Adrenal gland (tissue), 5 donors: ENCODE measurements around the gene APCDD1.

Experiments
- POLR2A ChIP-seq, 2 donors: fragments of 450-650 bp; IDR thresholded peaks; one replicate each; pipeline ENCODE4 v1.6.1; 2017; ENCODE audit warnings: antibody characterized with exemption in 2 of 2, mild to moderate bottlenecking in 2 of 2, moderate library complexity in 1 of 2
- TF ChIP-seq, protein P1 (sequence below), 6 experiments: fragments of 450-650 bp in 4 of 6; fragments of 200-600 bp in 2 of 6; sonication (generic) in 1 of 6; IDR thresholded peaks; 1 replicate in 5 of 6; 2 replicates in 1 of 6; pipeline versions ENCODE4 v1.5.1 to v1.8.0; 2016 to 2021; ENCODE audit warnings: antibody characterized with exemption in 6 of 6, mild to moderate bottlenecking in 2 of 6, moderate library complexity in 1 of 6
- donor health status: DM: no; HTN: no; CAD: no.

DNA sequence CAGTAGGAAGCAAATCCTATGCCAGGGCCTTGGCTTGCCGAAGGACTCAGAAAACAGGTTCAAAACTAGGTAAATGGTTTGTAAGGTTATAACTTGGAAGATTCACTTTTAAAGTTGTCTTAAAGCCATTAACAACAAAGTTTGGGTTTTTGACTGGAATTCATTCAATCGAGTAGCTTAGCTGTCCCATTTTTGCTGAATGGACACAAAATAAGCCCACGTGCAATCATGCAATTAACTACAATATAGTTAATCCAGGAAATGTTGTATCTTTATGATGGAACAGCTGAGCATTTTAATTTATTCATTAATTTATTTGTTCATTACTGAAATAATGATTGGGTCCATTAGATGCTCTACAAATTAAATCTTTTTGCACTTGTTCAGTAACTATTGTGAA is 18.3 kb upstream of the APCDD1 start:
- TF ChIP-seq POLR2A (IDR thresholded peaks at IDR 0.05): no peak
- TF ChIP-seq, protein P1, sequence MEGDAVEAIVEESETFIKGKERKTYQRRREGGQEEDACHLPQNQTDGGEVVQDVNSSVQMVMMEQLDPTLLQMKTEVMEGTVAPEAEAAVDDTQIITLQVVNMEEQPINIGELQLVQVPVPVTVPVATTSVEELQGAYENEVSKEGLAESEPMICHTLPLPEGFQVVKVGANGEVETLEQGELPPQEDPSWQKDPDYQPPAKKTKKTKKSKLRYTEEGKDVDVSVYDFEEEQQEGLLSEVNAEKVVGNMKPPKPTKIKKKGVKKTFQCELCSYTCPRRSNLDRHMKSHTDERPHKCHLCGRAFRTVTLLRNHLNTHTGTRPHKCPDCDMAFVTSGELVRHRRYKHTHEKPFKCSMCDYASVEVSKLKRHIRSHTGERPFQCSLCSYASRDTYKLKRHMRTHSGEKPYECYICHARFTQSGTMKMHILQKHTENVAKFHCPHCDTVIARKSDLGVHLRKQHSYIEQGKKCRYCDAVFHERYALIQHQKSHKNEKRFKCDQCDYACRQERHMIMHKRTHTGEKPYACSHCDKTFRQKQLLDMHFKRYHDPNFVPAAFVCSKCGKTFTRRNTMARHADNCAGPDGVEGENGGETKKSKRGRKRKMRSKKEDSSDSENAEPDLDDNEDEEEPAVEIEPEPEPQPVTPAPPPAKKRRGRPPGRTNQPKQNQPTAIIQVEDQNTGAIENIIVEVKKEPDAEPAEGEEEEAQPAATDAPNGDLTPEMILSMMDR (IDR thresholded peaks at IDR 0.05): no peak
